Testis (tissue), 3 donors: ENCODE data around the gene AP1S3. TPM values are rescaled to one million over a fixed set of nuclear protein-coding genes. Genes with fewer than 3 reads are reported as not detected.

ENCODE experiments used
- DNase-seq: peaks from one replicate; pipeline ENCODE4 v3.0.0-alpha.2; 2019
- H3K27ac ChIP-seq, 2 donors: fragments of 200-600 bp; sonication (generic); one replicate each; pipeline ENCODE4 v1.5.1; 2019
- H3K27me3 ChIP-seq: fragments of 200-600 bp; sonication (generic); one replicate; pipeline ENCODE4 v1.5.1; 2019
- H3K36me3 ChIP-seq: fragments of 200-600 bp; sonication (generic); one replicate; pipeline ENCODE4 v1.5.1; 2017; ENCODE audit warnings: low read depth; ENCODE audit errors: missing control alignments
- H3K4me1 ChIP-seq: fragments of 200-600 bp; sonication (generic); one replicate; pipeline ENCODE4 v1.5.1; 2019
- H3K4me3 ChIP-seq, 2 donors: fragments of 200-600 bp; sonication (generic); one replicate each; pipeline ENCODE4 v1.5.1; 2017 to 2019
- H3K9me3 ChIP-seq: fragments of 200-600 bp; sonication (generic); one replicate; pipeline ENCODE4 v1.5.1; 2017
- CTCF ChIP-seq, 3 experiments: fragments of 450-650 bp in 2 of 3; fragments of 200-600 bp in 1 of 3; sonication (generic) in 1 of 3; IDR thresholded peaks; one replicate each; pipeline ENCODE4 v1.5.1; 2016 to 2019; ENCODE audit warnings: antibody characterized with exemption in 3 of 3, mild to moderate bottlenecking in 2 of 3, moderate library complexity in 1 of 3
- POLR2A ChIP-seq: fragments of 450-650 bp; IDR thresholded peaks from one replicate; pipeline ENCODE4 v1.6.1; 2017; ENCODE audit warnings: antibody characterized with exemption, mild to moderate bottlenecking, moderate library complexity
- WGBS, 2 donors: methylation state at CpG; one replicate each; pipeline ENCODE4 v1.1.5; 2018; 5-methylcytosine and 5-hydroxymethylcytosine counted together
- intact Hi-C: fragments of 100-400 bp; cut with DNase I; formaldehyde crosslinking; loops from one replicate; pipeline ENCODE4 v1.15.1; 2023; ENCODE audit warnings: low total_unique reads
- polyA plus RNA-seq: library from polyadenylated mRNA; stranded (reverse); fragments of 350-450 nt; fragmentation: Illumina TruSeq; extraction: RNeasy Lipid Tissue Mini Kit (QIAGEN cat#74804); gene quantifications from one replicate; pipeline ENCODE4 v1.2.3, GENCODE V29; 2014; ENCODE audit warnings: low read depth, low replicate concordance; ENCODE audit not compliant: insufficient read depth
- total RNA-seq, 2 donors: library from RNA; depleted of rRNA; stranded (reverse); fragments of >200 nt; gene quantifications; one replicate each; pipeline ENCODE4 v1.2.3, GENCODE V29; 2016

AP1S3 gene
- total and polyA plus RNA-seq, 3 donors from 2014 or later: 1.6 to 3.2 (median 2.6) TPM

DNA sequence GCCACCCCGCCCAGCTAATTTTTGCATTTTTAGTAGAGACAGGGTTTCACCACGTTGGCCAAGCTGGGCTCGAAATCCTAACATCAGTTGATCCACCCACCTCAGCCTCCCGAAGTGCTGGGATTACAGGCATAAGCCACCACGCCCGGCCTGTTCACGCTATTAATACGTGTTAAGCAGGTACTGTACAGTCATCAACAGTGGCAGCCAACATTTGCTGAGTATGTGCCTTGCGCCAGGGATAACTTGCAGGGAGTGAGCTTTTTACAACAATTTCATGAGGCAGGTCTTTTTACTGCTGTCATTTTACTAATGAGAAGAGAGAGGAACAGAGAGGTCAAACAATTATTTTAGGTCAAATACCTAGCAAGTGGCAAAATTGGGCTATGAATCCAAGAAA lies 115.2 kb downstream of the AP1S3 start:
- WGBS, 2 donors: 76 to 79% methylated on average over 9 of the region's 9 CpGs
- H3K4me1 ChIP-seq: peaks cover 14% of the 10 kb centered on the region

GRCh38 chr2:223721746-223722145 lies 115.6 kb downstream of the AP1S3 start:
- intact Hi-C loops: no loop called here
- Histone ChIP-seq H3K36me3 (no peaks in the 10 kb centered on the region), H3K27ac (no peak overlapping the region), H3K9me3 (no peaks in the 10 kb centered on the region), H3K4me3 (no peak overlapping the region), H3K4me1 (peaks cover 14% of the 10 kb centered on the region), H3K27me3 (no peaks in the 10 kb centered on the region)
- DNase-seq: no peak
- 71 to 77% methylated on average over 5 of the region's 5 CpGs for WGBS, 2 donors
- no peak for TF ChIP-seq POLR2A
- TF ChIP-seq CTCF (IDR thresholded peaks at IDR 0.05): no peak

More for the DNA sequence above, 115.2 kb downstream of the AP1S3 start:
- Histone ChIP-seq H3K27ac (no peak overlapping the region), H3K36me3 (no peaks in the 10 kb centered on the region), H3K4me3 (no peak overlapping the region), H3K27me3 (no peaks in the 10 kb centered on the region), H3K9me3 (no peaks in the 10 kb centered on the region)
- intact Hi-C loops: no loop called here
- DNase-seq: no peak
- no peak for TF ChIP-seq CTCF (IDR thresholded peaks at IDR 0.05)
- TF ChIP-seq POLR2A: no peak

DNA sequence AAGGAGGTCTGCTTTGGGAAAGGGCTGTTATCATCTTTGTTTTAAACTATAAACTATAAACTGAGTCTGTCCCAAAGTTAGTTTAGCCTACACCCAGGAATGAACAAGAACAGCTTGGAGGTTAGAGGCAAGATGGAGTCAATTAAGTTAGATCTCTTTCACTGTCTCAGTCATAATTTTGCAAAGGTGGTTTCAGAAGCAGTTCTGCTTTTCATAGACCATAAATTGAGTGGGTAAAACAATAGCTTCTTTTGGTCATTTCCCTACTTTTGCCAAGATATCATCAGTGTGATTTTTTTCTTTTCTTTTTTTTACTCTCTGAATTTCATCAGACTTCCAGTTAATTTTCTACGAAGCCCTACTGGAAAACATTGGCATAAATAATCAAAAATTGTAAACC lies 117.0 kb downstream of the AP1S3 start:
- Histone ChIP-seq H3K27me3 (no peaks in the 10 kb centered on the region), H3K9me3 (no peaks in the 10 kb centered on the region), H3K36me3 (no peaks in the 10 kb centered on the region), H3K4me1 (peaks cover 10% of the 10 kb centered on the region), H3K27ac (no peak overlapping the region), H3K4me3 (no peak overlapping the region)
- TF ChIP-seq POLR2A: no peak
- TF ChIP-seq CTCF (IDR thresholded peaks at IDR 0.05): no peak
- intact Hi-C loops: no loop called here
- DNase-seq: no peak
- WGBS, 2 donors: 59 to 63% methylated on average over 1 of the region's 1 CpG

GRCh38 chr2:223712642-223713041 lies 124.7 kb downstream of the AP1S3 start:
- no peaks in the 10 kb centered on the region for H3K4me1 ChIP-seq
- intact Hi-C loops: no loop called here
- no peak overlapping the region for H3K4me3 ChIP-seq
- TF ChIP-seq POLR2A: no peak
- TF ChIP-seq CTCF (IDR thresholded peaks at IDR 0.05): no peak
- H3K36me3 ChIP-seq: no peaks in the 10 kb centered on the region
- no peaks in the 10 kb centered on the region for H3K9me3 ChIP-seq
- H3K27me3 ChIP-seq: no peaks in the 10 kb centered on the region
- no peak overlapping the region for H3K27ac ChIP-seq
- no peak for DNase-seq

GRCh38 chr2:223711596-223712326 lies 125.6 kb downstream of the AP1S3 start:
- DNase-seq: no peak

More at GRCh38 chr2:223711596-223712326, 125.6 kb downstream of the AP1S3 start:
- Histone ChIP-seq H3K27me3 (no peaks in the 10 kb centered on the region), H3K9me3 (no peaks in the 10 kb centered on the region), H3K36me3 (no peaks in the 10 kb centered on the region), H3K27ac (no peak overlapping the region), H3K4me3 (no peak overlapping the region), H3K4me1 (no peaks in the 10 kb centered on the region)
- 79 to 85% methylated on average over 8 of the region's 8 CpGs for WGBS, 2 donors
- TF ChIP-seq POLR2A (no peak), CTCF (IDR thresholded peaks at IDR 0.05) (no peak)
- intact Hi-C loops: no loop called here
